ENCODE results near the gene ARSB.

ARSB gene

GRCh38 chr5:78985116-78985724 is at the start of gene ARSB:
Gene ARSB, minus strand, starts transcription at chr5:78985310. Its CDS starts 62 bp downstream, at chr5:78985248.
- in situ Hi-C loops (cut with HindIII; ENCODE audit: low pct_unique_long_range_greater_than_20kb, low sequenced_read_pairs), result no loop called here
- DNase-seq (ENCODE audit: low read depth in 1 of 2, low spot score in 1 of 2), result no peak
- no peak for TF ChIP-seq JUND (IDR thresholded peaks at IDR 0.05; ENCODE audit: low read depth)

- in situ Hi-C loops (cut with HindIII; ENCODE audit: low pct_unique_long_range_greater_than_20kb, low sequenced_read_pairs), result no loop called here
- DNase-seq (ENCODE audit: low read depth in 1 of 2, low spot score in 1 of 2), result no peak
- no peak for TF ChIP-seq JUND (IDR thresholded peaks at IDR 0.05; ENCODE audit: low read depth)
These were observed 47.7 kb upstream of the ARSB start for GRCh38 chr5:79032782-79033181.

GRCh38 chr5:79032031-79032695 is 47.1 kb upstream of the ARSB start:
- no peak for TF ChIP-seq JUND (IDR thresholded peaks at IDR 0.05; ENCODE audit: low read depth)
- in situ Hi-C loops (cut with HindIII; ENCODE audit: low pct_unique_long_range_greater_than_20kb, low sequenced_read_pairs), result no loop called here
- DNase-seq (ENCODE audit: low read depth in 1 of 2, low spot score in 1 of 2), result no peak

- in situ Hi-C loops (cut with HindIII; ENCODE audit: low pct_unique_long_range_greater_than_20kb, low sequenced_read_pairs), result no loop called here
- no peak for DNase-seq (ENCODE audit: low read depth in 1 of 2, low spot score in 1 of 2)
- no peak for TF ChIP-seq JUND (IDR thresholded peaks at IDR 0.05; ENCODE audit: low read depth)
These were observed 46.4 kb upstream of the ARSB start for GRCh38 chr5:79031485-79031867.

GRCh38 chr5:79030663-79031484 is 45.8 kb upstream of the ARSB start:
- no peak for DNase-seq (ENCODE audit: low read depth in 1 of 2, low spot score in 1 of 2)
- in situ Hi-C loops (cut with HindIII; ENCODE audit: low pct_unique_long_range_greater_than_20kb, low sequenced_read_pairs), result no loop called here
- no peak for TF ChIP-seq JUND (IDR thresholded peaks at IDR 0.05; ENCODE audit: low read depth)

- DNase-seq (ENCODE audit: low read depth in 1 of 2, low spot score in 1 of 2), result peak; percentile 11 to 67
- in situ Hi-C loops (cut with HindIII; ENCODE audit: low pct_unique_long_range_greater_than_20kb, low sequenced_read_pairs), result no loop called here
- TF ChIP-seq JUND (IDR thresholded peaks at IDR 0.05; ENCODE audit: low read depth), result no peak
These were observed 40.0 kb upstream of the ARSB start for GRCh38 chr5:79025054-79025472.

- TF ChIP-seq JUND (IDR thresholded peaks at IDR 0.05; ENCODE audit: low read depth), result no peak
- DNase-seq (ENCODE audit: low read depth in 1 of 2, low spot score in 1 of 2), result no peak
- in situ Hi-C loops (cut with HindIII; ENCODE audit: low pct_unique_long_range_greater_than_20kb, low sequenced_read_pairs), result no loop called here
These were observed 38.8 kb upstream of the ARSB start for GRCh38 chr5:79023947-79024346.

- DNase-seq (ENCODE audit: low read depth in 1 of 2, low spot score in 1 of 2), result no peak
- no peak for TF ChIP-seq JUND (IDR thresholded peaks at IDR 0.05; ENCODE audit: low read depth)
- in situ Hi-C loops (cut with HindIII; ENCODE audit: low pct_unique_long_range_greater_than_20kb, low sequenced_read_pairs), result no loop called here
These were observed 38.2 kb upstream of the ARSB start for GRCh38 chr5:79023348-79023747.

GRCh38 chr5:79022771-79023170 is 37.7 kb upstream of the ARSB start:
- TF ChIP-seq JUND (IDR thresholded peaks at IDR 0.05; ENCODE audit: low read depth), result no peak
- DNase-seq (ENCODE audit: low read depth in 1 of 2, low spot score in 1 of 2), result no peak

GRCh38 chr5:79021753-79022152 is 36.6 kb upstream of the ARSB start:
- in situ Hi-C loops (cut with HindIII; ENCODE audit: low pct_unique_long_range_greater_than_20kb, low sequenced_read_pairs), result no loop called here
- DNase-seq (ENCODE audit: low read depth in 1 of 2, low spot score in 1 of 2), result no peak
- no peak for TF ChIP-seq JUND (IDR thresholded peaks at IDR 0.05; ENCODE audit: low read depth)

More at GRCh38 chr5:79022771-79023170, 37.7 kb upstream of the ARSB start:
- in situ Hi-C loops (cut with HindIII; ENCODE audit: low pct_unique_long_range_greater_than_20kb, low sequenced_read_pairs), result no loop called here

- TF ChIP-seq JUND (IDR thresholded peaks at IDR 0.05; ENCODE audit: low read depth), result no peak
- DNase-seq (ENCODE audit: low read depth in 1 of 2, low spot score in 1 of 2), result peak; percentile 16 to 68
- in situ Hi-C loops (cut with HindIII; ENCODE audit: low pct_unique_long_range_greater_than_20kb, low sequenced_read_pairs), result no loop called here
These were observed 35.9 kb upstream of the ARSB start for GRCh38 chr5:79020861-79021561.

GRCh38 chr5:79014631-79015030 is 29.5 kb upstream of the ARSB start:
- in situ Hi-C loops (cut with HindIII; ENCODE audit: low pct_unique_long_range_greater_than_20kb, low sequenced_read_pairs), result no loop called here
- DNase-seq (ENCODE audit: low read depth in 1 of 2, low spot score in 1 of 2), result no peak
- no peak for TF ChIP-seq JUND (IDR thresholded peaks at IDR 0.05; ENCODE audit: low read depth)
